Fibroblast of skin of back (primary cell): ENCODE results near the gene SELENOO.
A peak's percentile ranks its signal among the peaks of the same experiment; 100 is the strongest.

ENCODE experiments used
- DNase-seq: peaks from one replicate; pipeline ENCODE4 v3.0.0-alpha.2; 2013

Gene SELENOO

DNA sequence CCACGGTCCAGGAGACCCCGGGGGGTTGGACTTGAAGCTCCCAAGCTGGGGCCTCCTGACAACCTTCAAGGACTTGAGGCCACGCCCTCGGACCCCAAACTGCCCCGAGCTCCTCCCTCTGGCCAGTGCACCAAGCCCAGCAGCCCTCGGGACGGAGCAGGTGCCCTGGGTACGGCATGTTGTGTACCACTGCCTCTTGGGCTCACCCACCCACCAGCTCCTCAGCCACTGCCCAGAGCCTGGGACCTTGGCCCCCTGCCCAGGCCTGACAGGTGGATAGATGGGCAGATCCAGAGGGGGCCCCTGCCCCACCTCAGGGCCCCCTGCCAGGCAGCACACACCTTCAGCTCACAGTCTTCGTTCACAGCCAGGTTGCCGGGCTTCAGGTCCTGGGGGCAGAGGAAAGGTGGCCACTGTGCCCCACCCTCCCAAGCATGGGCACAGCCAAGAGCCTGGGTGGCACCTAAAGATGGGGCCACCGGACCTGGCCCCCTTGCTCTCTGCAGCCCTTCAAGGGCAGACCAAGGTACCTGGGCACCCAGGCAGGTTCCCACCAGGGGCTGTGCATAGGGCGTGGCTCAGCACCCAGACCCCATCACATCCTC lies 55.5 kb downstream of the SELENOO start:
- DNase-seq, result no peak

DNA sequence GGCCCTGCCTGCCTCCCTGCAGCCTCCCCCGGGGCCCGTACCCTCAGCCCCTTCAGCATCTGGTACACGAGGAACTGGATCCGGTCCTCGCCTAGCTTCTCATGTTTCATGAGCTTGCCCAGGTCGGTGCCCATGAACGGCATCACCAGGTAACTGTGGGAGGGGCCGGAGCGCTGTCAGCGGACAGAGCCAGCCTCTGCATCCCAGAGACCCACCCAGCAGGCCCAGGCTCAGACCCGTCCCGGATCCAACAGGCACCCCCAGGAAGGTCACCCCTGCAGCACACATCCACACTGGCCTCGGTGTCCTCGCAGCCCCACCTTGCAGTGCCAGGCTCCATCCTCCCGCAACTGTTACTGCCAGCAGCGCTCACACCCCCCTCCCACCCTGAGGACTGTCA lies 56.2 kb downstream of the SELENOO start:
- DNase-seq, result no peak

DNA sequence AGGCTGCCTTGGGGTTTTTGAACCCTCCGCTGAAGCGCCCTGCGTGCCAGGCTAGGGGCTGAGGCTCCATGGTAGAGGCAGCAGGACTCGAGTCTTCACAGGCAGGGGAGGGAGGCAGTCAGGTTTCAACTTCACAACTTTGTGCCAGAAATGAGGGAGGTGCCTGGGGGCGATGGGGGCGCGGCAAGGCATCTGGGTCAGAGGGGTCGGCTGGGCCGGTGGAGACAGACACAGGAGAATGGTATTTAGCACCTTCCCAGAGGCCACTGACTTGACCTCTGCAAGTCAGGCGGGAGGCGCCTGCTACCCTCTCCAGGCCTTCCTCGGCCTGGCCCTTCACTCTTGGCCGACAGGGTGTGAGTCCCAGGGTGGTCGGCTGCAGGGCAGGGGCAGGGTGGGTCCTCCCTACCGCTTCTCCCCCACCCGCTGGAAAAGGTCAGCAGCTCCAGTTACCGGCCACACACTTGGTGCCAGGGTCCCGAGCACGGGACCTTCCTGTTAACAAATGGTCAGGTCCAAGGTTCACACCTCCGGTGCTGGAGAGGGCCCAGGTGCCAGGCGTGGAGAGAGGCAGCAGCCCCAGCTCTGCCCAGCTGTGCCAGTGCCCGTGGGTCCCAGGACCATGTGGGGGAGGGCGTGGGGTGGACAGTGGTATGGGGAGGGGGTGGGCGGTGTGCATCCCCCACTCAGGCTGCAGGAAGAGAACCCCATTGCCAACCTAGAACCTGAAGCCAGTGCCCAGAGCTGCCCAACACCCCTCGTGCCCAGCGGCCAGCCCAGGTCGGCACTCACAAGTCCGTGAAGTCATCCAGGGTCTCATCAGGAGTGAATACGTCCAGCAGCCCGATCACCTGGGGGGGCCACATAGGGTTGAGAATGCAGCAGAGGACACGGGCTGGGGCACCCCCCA lies 56.9 kb downstream of the SELENOO start:
- DNase-seq, result no peak

DNA sequence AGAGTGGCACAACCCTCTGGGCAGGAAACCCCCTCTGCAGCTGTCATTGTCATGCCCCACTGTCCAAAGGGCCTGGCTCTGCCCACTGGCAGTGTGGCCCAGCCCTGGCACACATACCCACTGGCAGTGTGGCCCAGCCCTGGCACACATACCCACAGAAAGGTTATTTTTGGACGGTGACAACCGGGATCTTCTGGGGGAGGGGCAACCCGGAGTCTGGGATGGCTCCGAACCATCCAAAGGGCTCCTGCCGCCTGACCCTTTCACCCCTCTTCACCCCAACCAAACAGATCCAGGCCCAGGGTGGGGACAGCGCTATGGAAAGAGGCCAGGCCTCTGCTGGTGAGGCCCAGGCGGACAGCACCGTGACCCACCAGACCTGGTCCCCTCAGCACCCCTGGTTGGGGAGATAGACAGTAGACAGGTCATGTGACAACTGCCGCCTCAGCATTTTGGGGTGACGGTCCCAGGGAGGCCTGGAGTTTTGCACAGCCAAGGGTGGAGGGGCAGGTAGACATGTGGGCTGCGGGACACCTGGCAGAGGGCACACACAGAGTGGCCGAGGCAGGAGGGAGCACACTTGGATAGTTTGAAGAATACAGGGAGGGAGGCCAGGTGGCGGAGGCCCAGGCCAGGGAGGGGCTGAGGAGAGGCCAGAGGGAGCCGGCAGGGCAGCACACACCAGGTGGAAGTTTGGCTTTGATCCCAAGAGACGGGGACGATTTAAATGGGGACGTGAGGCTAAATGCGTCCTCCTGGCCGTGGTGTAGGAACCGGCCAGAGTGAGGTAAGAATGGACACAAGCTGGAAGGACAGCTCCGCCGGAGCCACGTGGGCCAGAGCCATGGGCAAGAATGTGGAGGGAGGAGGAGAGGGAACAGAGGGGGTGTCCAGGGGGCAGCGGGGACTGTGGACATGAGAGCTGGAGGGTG lies 57.8 kb downstream of the SELENOO start:
- no peak for DNase-seq

DNA sequence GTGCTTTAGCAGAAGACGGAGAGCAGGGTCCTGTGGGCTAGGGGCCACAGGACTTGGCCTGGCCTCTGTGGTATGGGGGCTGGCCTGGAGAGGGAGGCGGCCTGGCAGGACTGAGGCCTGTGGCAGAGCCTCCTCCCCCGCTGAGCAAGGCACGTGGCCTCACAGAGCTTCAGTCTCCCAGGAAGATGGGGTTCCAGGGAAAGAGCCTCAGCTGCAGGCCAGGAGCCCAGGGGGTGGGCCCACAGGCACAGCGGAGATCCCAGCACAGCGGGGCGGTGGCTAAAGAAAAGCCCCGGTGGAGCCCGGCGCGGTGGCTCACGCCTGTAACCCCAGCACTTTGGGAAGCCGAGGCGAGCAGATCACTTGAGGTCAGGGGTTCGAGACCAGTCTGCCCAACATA lies 58.5 kb downstream of the SELENOO start:
- DNase-seq, result no peak

DNA sequence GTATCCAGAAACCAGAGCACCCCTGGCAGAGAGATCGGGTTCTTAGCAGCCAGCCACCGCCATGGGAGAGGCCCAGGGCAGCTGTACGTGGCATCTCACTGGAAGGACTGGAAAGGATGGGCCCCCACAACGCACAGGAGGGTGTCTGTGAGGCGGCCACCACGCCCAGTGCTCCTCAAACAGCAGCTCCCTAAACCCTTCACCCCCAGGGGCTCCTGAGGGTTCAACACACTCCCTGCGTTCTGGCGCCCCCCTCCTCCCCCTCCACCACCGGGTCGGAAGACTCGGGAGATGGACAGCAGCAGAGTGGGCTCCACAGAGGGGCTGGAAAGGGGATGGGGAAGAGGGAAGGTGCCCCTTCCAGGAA lies 59.6 kb downstream of the SELENOO start:
- no peak for DNase-seq

DNA sequence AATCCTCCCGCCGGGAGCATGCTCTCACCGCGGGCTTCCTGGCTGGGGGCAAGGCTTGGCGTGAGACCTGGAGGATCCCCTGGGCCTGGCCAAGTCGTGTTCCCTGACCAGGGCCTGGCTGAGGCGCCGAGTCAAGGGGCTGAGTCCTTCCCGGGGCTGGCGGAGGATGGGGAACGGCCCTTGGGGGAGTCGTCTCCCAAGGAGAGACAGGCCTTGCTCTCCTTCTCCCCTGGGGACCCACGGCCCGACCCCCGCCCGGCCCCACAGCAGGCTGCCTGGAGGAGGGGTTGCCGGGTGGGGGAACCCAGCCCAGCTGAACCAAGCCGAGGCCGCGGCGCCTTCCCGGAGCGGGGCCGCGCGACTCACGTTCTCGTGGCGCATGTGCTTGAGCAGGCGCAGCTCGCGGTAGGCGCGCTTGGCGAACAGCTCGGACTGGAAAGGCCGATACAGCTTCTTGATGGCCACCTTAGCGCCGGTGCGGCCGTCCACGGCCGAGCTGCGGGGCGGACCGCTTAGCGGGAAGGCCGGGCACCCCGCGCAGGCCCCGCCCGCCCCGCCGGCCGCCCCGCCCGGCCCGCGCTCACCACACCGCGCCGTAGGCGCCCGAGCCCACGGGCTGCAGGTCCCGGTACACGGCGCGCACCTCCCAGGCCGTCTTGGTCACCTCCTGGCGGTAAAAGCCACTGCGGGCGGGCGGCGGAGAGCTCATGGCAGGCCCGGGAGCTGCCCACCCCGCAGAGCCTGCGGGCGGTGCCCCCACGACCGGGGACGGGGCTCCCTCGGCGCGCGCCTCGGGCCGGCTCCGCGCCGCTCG lies 60.2 kb downstream of the SELENOO start:
- peak; percentile 73 for DNase-seq

DNA sequence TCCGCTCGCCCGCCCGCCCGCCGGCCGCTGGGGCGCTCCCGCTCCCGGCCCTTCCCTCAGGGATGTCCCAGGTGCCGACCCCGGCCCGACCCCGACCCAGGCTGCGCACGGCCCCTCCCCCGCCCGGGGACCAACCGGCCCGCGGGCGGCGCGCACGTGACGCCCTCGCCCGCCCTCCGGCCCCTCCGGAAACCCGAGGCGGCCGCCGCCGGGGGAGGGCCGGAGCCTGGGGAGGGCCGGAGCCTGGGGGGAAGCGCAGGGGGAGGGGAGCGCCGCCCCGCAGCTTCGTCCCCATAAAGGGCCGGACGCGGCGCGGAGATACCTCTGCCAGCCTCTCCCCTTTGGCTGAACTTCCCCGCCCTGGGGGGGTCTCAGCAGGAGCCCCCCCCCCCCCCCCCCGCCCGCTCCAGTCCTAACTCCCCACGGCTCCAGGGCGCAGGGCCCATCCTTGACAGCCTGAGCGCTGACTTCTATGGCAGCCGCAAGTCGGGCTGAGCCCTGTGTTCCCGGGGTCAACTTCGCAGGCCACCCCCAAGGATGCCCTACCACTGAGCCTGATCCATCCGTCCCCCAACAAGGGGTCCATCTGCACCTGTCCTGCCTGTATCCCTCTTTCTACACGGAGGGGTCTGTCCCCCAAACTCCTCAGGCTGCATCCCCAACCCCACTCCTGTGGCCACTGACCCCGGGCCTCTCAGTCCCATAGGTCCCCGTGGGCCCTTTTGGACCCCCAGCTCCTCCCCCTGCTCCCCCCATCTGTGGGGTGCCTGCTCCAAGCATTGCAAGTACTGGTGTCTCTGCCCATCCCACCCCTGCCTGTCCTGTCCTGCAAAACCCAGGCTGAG lies 61.0 kb downstream of the SELENOO start, which contains the start of gene MAPK12:
Gene MAPK12 (minus strand): TSS at position 69 of the 845 bp plus-strand sequence. CDS start 174 bp downstream, outside the sequence.
- DNase-seq, result peak; percentile 51

DNA sequence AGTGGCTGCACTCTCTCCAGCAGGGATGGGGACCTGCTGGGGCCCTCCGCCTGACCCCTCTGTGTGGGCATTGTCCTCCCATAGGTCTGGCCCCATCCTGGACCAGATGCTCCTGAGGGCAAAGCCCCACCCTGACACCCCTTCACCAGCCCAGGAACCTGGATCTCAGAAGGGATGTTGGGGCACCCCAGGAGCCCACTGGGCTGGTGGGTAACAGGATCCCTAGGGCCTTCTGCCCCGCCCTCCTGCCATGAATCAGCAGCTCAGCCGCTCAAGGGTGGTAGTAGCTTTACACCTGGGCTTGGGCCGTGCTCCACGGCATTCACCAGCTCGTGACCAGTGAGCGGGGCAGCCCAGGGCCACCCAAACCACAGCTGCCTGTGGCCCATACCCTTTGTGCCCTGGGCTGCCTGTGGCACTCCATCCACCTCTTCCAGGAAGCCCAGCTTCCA lies 61.7 kb downstream of the SELENOO start:
- no peak for DNase-seq

DNA sequence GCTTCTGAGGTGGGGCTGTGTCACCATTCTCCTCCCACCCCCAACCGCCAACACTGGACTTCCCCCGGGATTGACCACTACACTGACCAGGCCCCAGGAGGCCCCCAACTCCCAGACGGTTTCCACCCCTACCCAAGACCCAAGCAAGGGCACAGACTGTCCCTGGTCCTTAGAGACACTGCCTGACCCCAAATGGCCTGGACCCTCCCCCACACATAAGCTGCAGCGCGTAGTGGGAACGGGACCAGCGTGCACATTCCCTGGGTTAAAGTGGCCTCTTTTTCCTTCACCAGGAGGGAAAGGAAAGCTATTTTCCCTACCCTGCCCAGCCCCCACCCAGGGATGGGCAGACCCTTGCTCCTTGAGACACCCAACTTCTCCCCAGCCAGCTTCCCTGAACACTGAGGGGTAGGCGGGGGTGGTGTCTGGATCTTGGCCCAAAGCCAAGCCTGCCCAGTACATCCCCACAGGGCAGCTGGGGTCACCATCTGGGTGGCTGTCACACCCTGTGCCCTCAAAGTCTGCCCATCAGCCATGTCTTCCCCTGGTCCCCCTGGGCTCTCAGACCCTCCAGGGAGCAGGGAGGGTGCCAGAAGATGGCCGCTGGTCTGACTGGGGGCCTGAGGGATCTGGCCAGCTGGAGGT lies 62.3 kb downstream of the SELENOO start:
- DNase-seq, result no peak

DNA sequence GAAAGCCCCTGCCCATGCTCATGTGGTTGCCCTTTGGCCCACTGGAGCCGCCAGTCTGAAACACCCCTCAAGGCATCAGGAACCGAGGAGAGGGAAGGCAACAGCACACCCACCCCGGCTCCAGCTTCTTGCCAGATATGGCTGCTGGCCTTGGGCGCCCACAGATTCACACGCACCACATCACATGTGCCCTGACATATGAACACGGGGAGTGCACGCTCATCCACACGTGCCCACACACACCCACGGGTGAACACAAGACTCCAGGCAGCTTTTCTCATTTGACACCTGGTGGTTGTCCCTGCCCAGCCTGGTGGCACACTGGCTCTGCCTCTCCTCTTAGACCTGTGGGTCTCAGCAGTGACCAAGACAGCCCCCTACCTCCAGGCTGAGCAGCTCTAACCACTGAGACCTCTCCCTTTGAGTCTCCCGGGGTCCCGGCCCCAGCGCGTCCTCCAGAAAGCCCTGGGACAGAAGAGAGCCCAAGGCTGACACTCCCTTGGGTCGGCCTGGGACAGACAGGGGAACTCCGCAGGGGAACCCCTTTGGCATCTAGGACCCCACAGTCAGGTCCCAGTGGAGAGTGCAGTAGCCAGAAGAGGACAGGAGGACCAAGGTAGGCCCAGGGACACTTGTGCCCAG lies 63.4 kb downstream of the SELENOO start:
- no peak for DNase-seq

DNA sequence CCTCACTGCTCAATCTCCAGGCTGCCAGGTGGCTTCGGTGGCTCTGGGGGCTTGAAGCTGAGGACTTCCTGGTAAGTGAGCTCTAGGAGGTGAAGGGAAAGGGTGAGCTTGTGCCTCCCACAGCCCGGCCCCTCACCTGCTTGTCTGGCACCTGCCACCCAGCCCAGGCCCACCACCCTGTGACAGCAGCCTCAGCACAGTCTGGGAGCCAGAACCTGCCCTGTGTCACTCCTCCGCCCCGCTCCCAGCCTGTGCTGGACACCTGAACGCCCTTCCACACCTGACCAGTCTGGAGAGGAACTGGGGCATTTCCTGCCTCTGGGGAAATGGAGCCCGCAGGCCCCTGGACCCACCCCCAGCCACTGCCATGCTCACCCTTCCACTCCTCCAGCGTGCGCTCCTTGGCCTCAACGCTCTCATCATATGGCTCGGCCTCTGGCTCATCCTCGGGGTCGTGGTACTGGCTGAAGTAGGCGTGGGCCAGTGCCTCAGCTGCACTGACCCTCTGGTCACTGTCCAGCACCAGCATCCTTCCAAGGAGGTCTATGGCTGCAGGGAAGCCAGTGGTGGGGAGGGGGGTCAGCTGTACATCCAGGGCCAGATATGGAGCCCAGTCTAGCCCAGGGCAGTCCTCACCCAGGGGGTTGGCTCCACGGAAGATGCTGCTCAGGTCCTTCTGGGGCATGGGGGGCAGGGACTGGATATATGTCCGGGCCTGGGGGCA lies 64.3 kb downstream of the SELENOO start:
- no peak for DNase-seq

DNA sequence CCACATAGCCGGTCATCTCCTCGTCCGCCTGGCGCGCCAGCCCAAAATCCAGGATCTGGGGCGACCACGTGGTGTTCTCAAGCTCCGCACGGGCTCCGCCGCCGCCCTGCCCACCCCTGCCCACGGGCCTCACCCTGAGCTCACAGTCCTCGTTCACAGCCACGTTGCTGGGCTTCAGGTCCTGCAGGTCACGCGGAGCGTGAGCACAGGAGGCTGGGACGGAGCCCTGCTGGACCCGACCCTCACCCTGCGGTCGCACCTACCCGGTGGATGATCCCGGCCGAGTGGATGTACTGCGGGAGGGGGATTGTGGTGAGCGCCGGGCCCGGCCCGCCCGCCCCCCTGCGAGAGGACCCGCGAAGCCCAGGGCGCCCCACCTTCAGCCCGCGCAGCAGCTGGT lies 66.2 kb downstream of the SELENOO start:
- DNase-seq, result no peak
